A549 (cell line): ENCODE results near the gene JAKMIP1.

Source experiments
- MAZ ChIP-seq: fragments of 150-350 bp; IDR thresholded peaks from 2 replicates; pipeline ENCODE4 v1.6.1; 2014; ENCODE audit warnings: antibody characterized with exemption, low read depth, low read length, borderline replicate concordance
- MYC ChIP-seq: IDR thresholded peaks from 2 replicates; pipeline ENCODE4 v1.6.1; 2012; ENCODE audit warnings: mild to moderate bottlenecking, inconsistent platforms, low read length, improper control_type of control experiment, borderline replicate concordance
- POLR2A ChIP-seq: IDR thresholded peaks from 2 replicates; pipeline ENCODE4 v1.6.1; 2012; ENCODE audit warnings: mild to moderate bottlenecking, low read length
- SREBF2 ChIP-seq: fragments of 450-650 bp; IDR thresholded peaks from 2 replicates; pipeline ENCODE4 v1.6.1; 2014; ENCODE audit warnings: mild to moderate bottlenecking, moderate library complexity
- TF ChIP-seq, protein P1 (sequence below): fragments of >200 bp; sonication (Bioruptor Twin); formaldehyde crosslinking; IDR thresholded peaks from 3 replicates; pipeline ENCODE4 v1.5.1; 2016
- TF ChIP-seq, protein P2 (sequence below): IDR thresholded peaks from 2 replicates; pipeline ENCODE4 v1.6.1; 2012

DNA sequence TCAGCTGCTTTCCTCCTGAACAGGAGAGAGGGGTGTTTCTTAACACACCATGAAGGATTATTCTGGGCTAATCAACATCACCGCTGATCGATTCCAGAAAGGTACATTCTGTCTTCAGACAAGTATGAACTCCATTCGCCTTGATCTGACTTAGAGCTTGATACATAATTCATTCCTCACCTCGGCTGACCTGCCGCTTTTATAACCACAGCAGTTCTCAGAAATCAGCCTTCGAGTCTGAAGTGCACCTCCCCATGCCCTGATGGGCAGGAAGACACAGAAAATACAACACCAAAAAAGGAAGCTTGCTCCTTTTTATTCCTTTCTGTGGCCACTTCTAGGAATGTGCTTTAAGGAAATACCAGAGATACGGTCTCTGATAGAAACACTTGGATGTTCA, 85.7 kb downstream of the JAKMIP1 start:
- TF ChIP-seq POLR2A (no peak), MAZ (no peak), MYC (no peak), SREBF2 (no peak)
- TF ChIP-seq, protein P1, sequence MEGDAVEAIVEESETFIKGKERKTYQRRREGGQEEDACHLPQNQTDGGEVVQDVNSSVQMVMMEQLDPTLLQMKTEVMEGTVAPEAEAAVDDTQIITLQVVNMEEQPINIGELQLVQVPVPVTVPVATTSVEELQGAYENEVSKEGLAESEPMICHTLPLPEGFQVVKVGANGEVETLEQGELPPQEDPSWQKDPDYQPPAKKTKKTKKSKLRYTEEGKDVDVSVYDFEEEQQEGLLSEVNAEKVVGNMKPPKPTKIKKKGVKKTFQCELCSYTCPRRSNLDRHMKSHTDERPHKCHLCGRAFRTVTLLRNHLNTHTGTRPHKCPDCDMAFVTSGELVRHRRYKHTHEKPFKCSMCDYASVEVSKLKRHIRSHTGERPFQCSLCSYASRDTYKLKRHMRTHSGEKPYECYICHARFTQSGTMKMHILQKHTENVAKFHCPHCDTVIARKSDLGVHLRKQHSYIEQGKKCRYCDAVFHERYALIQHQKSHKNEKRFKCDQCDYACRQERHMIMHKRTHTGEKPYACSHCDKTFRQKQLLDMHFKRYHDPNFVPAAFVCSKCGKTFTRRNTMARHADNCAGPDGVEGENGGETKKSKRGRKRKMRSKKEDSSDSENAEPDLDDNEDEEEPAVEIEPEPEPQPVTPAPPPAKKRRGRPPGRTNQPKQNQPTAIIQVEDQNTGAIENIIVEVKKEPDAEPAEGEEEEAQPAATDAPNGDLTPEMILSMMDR = no peak
- TF ChIP-seq, protein P2, sequence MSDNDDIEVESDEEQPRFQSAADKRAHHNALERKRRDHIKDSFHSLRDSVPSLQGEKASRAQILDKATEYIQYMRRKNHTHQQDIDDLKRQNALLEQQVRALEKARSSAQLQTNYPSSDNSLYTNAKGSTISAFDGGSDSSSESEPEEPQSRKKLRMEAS = no peak
